Measurements from ENCODE around the gene RRBP1.
A peak's percentile ranks its signal among the peaks of the same experiment; 100 is the strongest.

Gene RRBP1

GRCh38 chr20:17619351-17620093, 62.5 kb downstream of the RRBP1 start:
- no peak for DNase-seq

- no peak for DNase-seq
These were observed 63.4 kb downstream of the RRBP1 start for GRCh38 chr20:17618673-17619013.

- DNase-seq: no peak
These were observed 64.0 kb downstream of the RRBP1 start for GRCh38 chr20:17617868-17618672.

- DNase-seq: peak; percentile 38 to 73
These were observed 64.7 kb downstream of the RRBP1 start for GRCh38 chr20:17617212-17617867.

- DNase-seq: no peak
These were observed 65.4 kb downstream of the RRBP1 start for GRCh38 chr20:17616480-17617211.

- peak in 1 of 2 experiments; percentile 47 for DNase-seq
These were observed 66.2 kb downstream of the RRBP1 start for GRCh38 chr20:17615645-17616479.

GRCh38 chr20:17614812-17615644, 67.0 kb downstream of the RRBP1 start:
- DNase-seq: no peak

- DNase-seq: peak; percentile 40 to 86
These were observed 67.7 kb downstream of the RRBP1 start for GRCh38 chr20:17614176-17614811.

- DNase-seq: no peak
These were observed 68.5 kb downstream of the RRBP1 start for GRCh38 chr20:17613328-17614175.

GRCh38 chr20:17612992-17613327, 69.1 kb downstream of the RRBP1 start:
- no peak for DNase-seq

- DNase-seq: no peak
These were observed 69.6 kb downstream of the RRBP1 start for GRCh38 chr20:17612287-17612991.

GRCh38 chr20:17611540-17612286, 70.3 kb downstream of the RRBP1 start:
- DNase-seq: peak in 1 of 2 experiments; percentile 36

GRCh38 chr20:17611290-17611539, 70.8 kb downstream of the RRBP1 start:
- DNase-seq: no peak

- DNase-seq: no peak
These were observed 71.3 kb downstream of the RRBP1 start for GRCh38 chr20:17610566-17611289.

GRCh38 chr20:17609811-17610377, 72.1 kb downstream of the RRBP1 start:
- DNase-seq: no peak

GRCh38 chr20:17608701-17609497, 73.1 kb downstream of the RRBP1 start:
- DNase-seq: no peak

- DNase-seq: no peak
These were observed 76.0 kb downstream of the RRBP1 start for GRCh38 chr20:17606001-17606400.

Measured in NCI-H526 (cell line).